Kidney epithelial cell (primary cell): ENCODE measurements around the gene IL36B. TPM values are rescaled to one million over a fixed set of nuclear protein-coding genes. Genes with fewer than 3 reads are reported as not detected.

Experiments used
- DNase-seq: peaks from one replicate; pipeline ENCODE4 v3.0.0-alpha.2; 2010; ENCODE audit warnings: low read depth
- H3K27me3 ChIP-seq: 2 replicates; pipeline ENCODE4 v1.6.0; 2011; ENCODE audit warnings: low read length; ENCODE audit not compliant: control insufficient read depth, insufficient read depth
- H3K36me3 ChIP-seq: 2 replicates; pipeline ENCODE4 v1.5.1; 2011; ENCODE audit warnings: low read length; ENCODE audit not compliant: control insufficient read depth, insufficient read depth
- H3K4me3 ChIP-seq: 2 replicates; pipeline ENCODE4 v1.5.1; 2011; ENCODE audit warnings: low read depth, mild to moderate bottlenecking, control low read depth, low read length
- total RNA-seq: library from RNA; depleted of rRNA; stranded (reverse); fragments of >200 nt; gene quantifications from 2 replicates; pipeline ENCODE4 v1.2.3, GENCODE V29; 2015
- TF ChIP-seq, protein P1 (sequence below): IDR thresholded peaks from 2 replicates; pipeline ENCODE4 v1.5.1; 2011; ENCODE audit warnings: mild to moderate bottlenecking, moderate library complexity, low read length, control low read depth, inconsistent platforms; ENCODE audit not compliant: insufficient read depth, poor library complexity, severe bottlenecking

The IL36B gene
- total RNA-seq, 1 donor from 2014 or later: not detected

DNA sequence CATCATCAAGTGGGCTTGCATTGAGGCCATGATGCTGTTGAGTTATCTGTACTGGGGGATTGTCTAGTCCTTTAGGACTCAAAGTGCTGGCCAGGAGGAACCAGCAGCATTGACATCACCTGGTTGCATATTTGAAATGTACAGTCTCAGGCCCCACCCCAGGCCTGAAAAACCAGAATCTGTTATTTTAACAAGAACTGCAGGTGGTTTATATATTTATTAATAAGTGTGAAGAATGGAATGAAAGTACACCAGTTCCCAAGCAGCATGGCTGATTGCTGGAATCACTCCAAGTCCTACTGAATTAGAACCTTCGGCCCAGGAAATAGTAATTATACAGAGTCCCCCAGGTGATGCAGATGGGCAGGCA, 17.9 kb upstream of the IL36B start:
- H3K27me3 ChIP-seq: no peaks in the 10 kb centered on the region
- no peak overlapping the region for H3K4me3 ChIP-seq
- TF ChIP-seq, protein P1, sequence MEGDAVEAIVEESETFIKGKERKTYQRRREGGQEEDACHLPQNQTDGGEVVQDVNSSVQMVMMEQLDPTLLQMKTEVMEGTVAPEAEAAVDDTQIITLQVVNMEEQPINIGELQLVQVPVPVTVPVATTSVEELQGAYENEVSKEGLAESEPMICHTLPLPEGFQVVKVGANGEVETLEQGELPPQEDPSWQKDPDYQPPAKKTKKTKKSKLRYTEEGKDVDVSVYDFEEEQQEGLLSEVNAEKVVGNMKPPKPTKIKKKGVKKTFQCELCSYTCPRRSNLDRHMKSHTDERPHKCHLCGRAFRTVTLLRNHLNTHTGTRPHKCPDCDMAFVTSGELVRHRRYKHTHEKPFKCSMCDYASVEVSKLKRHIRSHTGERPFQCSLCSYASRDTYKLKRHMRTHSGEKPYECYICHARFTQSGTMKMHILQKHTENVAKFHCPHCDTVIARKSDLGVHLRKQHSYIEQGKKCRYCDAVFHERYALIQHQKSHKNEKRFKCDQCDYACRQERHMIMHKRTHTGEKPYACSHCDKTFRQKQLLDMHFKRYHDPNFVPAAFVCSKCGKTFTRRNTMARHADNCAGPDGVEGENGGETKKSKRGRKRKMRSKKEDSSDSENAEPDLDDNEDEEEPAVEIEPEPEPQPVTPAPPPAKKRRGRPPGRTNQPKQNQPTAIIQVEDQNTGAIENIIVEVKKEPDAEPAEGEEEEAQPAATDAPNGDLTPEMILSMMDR: no peak
- no peaks in the 10 kb centered on the region for H3K36me3 ChIP-seq
- no peak for DNase-seq

GRCh38 chr2:113069676-113070605, 17.3 kb upstream of the IL36B start:
- TF ChIP-seq, protein P1: no peak
- no peak overlapping the region for H3K4me3 ChIP-seq
- DNase-seq: peak; percentile 4

GRCh38 chr2:113068706-113069485, 16.2 kb upstream of the IL36B start:
- TF ChIP-seq, protein P1: no peak
- peak; percentile 1 for DNase-seq
- peaks cover 2% of the 10 kb centered on the region for H3K27me3 ChIP-seq
- no peak overlapping the region for H3K4me3 ChIP-seq
- no peaks in the 10 kb centered on the region for H3K36me3 ChIP-seq

More at GRCh38 chr2:113069676-113070605, 17.3 kb upstream of the IL36B start:
- peaks cover 1% of the 10 kb centered on the region for H3K27me3 ChIP-seq
- H3K36me3 ChIP-seq: no peaks in the 10 kb centered on the region

- no peak for DNase-seq
- TF ChIP-seq, protein P1: no peak
- Histone ChIP-seq H3K27me3 (peaks cover 2% of the 10 kb centered on the region), H3K4me3 (no peak overlapping the region), H3K36me3 (no peaks in the 10 kb centered on the region)
Observed at GRCh38 chr2:113068249-113068648, 15.6 kb upstream of the IL36B start.

GRCh38 chr2:113067681-113068080, 15.0 kb upstream of the IL36B start, which contains the start of gene IL1F10:
Gene IL1F10, plus strand, starts transcription at chr2:113067970. Its CDS starts 4,769 bp downstream, at chr2:113072739.
- DNase-seq: no peak
- H3K36me3 ChIP-seq: no peaks in the 10 kb centered on the region
- H3K4me3 ChIP-seq: no peak within 1 kb of the TSS
- H3K27me3 ChIP-seq: peaks cover 2% of the 10 kb centered on the region
- TF ChIP-seq, protein P1: no peak
